C4-2B (cell line): ENCODE results near the gene FSIP2.

Source experiments
- CTCF ChIP-seq: fragments of 450-650 bp; conservative IDR thresholded peaks from 2 replicates; pipeline ENCODE4 v1.5.1; 2017; ENCODE audit warnings: mild to moderate bottlenecking
- ZFX ChIP-seq: fragments of 450-650 bp; IDR thresholded peaks from 2 replicates; pipeline ENCODE4 v1.6.1; 2017

- TF ChIP-seq CTCF (no peak), ZFX (no peak)
Observed at GRCh38 chr2:185734658-185735057, 3.9 kb upstream of the FSIP2 start.
